ENCODE data around the gene CCDC170.

DNA sequence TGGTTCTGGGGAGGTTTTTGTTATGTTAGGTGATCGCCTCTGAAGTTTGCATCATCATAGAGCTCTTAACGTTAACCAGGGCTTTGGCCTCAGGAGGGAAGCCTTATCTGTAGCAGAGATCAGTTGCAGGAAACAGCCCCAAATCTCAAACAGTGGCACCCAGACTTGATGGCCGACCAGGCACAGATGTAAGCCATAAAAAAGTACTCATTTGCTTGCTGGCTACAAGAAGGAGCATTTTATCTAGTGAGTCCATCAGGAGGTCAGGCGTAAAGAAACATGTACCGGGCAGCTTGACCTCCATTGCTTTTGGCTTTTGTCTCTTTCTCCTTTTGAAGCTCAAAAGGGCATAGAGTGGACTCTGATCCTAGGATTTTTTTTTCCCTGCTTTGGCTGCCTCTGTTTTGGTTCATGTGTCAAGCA, 122.3 kb downstream of the CCDC170 start:
- TF ChIP-seq SRF (IDR thresholded peaks at IDR 0.05; ENCODE audit: low read depth, low read length) = no peak
- no peak for TF ChIP-seq POLR2AphosphoS5 (IDR thresholded peaks at IDR 0.05; ENCODE audit: low read depth, low read length)
- TF ChIP-seq, protein P1, sequence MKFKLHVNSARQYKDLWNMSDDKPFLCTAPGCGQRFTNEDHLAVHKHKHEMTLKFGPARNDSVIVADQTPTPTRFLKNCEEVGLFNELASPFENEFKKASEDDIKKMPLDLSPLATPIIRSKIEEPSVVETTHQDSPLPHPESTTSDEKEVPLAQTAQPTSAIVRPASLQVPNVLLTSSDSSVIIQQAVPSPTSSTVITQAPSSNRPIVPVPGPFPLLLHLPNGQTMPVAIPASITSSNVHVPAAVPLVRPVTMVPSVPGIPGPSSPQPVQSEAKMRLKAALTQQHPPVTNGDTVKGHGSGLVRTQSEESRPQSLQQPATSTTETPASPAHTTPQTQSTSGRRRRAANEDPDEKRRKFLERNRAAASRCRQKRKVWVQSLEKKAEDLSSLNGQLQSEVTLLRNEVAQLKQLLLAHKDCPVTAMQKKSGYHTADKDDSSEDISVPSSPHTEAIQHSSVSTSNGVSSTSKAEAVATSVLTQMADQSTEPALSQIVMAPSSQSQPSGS (IDR thresholded peaks at IDR 0.05; ENCODE audit: low read length) = no peak
- no peak for TF ChIP-seq POLR2A (IDR thresholded peaks at IDR 0.05; ENCODE audit: control extremely low read depth in 1 of 2, low read depth in 2 of 2, low read length in 2 of 2)
- TF ChIP-seq EZH2 (IDR thresholded peaks at IDR 0.05; ENCODE audit: low read depth, low read length, severe bottlenecking) = no peak
- TF ChIP-seq, protein P2, sequence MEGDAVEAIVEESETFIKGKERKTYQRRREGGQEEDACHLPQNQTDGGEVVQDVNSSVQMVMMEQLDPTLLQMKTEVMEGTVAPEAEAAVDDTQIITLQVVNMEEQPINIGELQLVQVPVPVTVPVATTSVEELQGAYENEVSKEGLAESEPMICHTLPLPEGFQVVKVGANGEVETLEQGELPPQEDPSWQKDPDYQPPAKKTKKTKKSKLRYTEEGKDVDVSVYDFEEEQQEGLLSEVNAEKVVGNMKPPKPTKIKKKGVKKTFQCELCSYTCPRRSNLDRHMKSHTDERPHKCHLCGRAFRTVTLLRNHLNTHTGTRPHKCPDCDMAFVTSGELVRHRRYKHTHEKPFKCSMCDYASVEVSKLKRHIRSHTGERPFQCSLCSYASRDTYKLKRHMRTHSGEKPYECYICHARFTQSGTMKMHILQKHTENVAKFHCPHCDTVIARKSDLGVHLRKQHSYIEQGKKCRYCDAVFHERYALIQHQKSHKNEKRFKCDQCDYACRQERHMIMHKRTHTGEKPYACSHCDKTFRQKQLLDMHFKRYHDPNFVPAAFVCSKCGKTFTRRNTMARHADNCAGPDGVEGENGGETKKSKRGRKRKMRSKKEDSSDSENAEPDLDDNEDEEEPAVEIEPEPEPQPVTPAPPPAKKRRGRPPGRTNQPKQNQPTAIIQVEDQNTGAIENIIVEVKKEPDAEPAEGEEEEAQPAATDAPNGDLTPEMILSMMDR (IDR thresholded peaks at IDR 0.05; ENCODE audit: control extremely low read depth in 1 of 3, insufficient read depth in 1 of 3, low read depth in 1 of 3, low read length in 3 of 3) = no peak
- TF ChIP-seq MAFK (IDR thresholded peaks at IDR 0.05; ENCODE audit: low read depth, low read length) = no peak
